ENCODE results near the gene FUT9.

GRCh38 chr6:96002912-96003311 is 12.9 kb upstream of the FUT9 start:
- TF ChIP-seq CTCF (IDR thresholded peaks at IDR 0.05; ENCODE audit: low read depth, low read length): no peak
- TF ChIP-seq EZH2phosphoT487 (IDR thresholded peaks at IDR 0.05; ENCODE audit: low read depth): no peak
